Retinal pigment epithelial cell (primary cell): ENCODE measurements around the gene MBD5.

Experiments used
- DNase-seq: peaks from one replicate; pipeline ENCODE4 v3.0.0-alpha.2; 2010; ENCODE audit warnings: low read depth
- H3K4me3 ChIP-seq: 2 replicates; pipeline ENCODE4 v1.5.1; 2011; ENCODE audit warnings: mild to moderate bottlenecking, low read length, control low read depth, moderate library complexity
- CTCF ChIP-seq: conservative IDR thresholded peaks from 2 replicates; pipeline ENCODE4 v1.5.1; 2011; ENCODE audit warnings: low read depth, low read length, control low read depth, inconsistent platforms

MBD5 gene

GRCh38 chr2:148136441-148136840, 115.5 kb downstream of the MBD5 start:
- no peak overlapping the region for H3K4me3 ChIP-seq
- no peak for DNase-seq
- TF ChIP-seq CTCF: no peak

GRCh38 chr2:148161909-148162435, 141.1 kb downstream of the MBD5 start:
- no peak for TF ChIP-seq CTCF
- no peak for DNase-seq
- no peak overlapping the region for H3K4me3 ChIP-seq

DNA sequence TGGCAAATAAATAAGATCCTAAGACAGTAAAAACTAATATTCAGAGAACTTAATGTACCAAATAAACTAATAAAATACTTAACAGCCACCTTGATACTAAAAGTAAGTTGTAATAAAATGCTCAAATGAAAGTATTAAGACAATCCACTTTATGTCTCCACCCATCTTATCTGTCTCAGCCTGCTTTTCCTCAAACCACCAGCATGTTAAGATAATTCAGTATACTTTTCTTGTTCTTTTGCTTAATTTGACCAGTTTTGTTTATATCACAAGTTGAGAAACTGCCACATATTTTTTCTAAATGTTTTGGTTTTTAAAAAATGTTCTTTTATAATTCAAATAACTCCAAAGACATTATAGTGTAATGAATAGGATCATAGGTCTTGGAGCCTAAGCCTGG, 142.0 kb downstream of the MBD5 start:
- DNase-seq: no peak
- no peak overlapping the region for H3K4me3 ChIP-seq
- no peak for TF ChIP-seq CTCF

- H3K4me3 ChIP-seq: no peak overlapping the region
- TF ChIP-seq CTCF: no peak
Measured at GRCh38 chr2:148165975-148166374, 145.1 kb downstream of the MBD5 start.

DNA sequence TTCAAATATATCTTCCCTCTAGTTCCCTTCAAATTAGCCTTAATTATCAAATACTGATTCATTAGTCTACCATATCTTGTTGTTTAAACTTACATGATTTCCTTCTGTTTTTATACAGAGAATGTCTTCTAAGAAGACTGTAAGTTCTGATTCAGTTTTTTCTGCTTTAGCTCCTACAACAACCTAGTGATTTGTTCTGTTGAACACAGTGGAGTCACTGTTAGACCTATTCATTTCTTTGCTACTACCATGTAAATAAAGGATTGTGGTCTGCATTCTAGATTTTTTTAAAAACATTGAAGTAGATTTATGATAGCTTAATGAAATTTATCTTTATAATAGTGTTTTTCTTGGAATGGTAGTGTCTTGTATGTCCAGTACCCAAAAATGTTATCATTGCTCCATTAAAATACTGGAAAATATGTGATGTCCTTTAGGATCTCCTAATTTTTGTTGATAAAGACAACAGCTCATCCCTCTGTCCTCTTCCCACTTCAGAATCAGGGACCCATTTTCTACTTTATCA, 146.4 kb downstream of the MBD5 start:
- no peak overlapping the region for H3K4me3 ChIP-seq
- TF ChIP-seq CTCF: no peak

More at GRCh38 chr2:148165975-148166374, 145.1 kb downstream of the MBD5 start:
- no peak for DNase-seq

DNA sequence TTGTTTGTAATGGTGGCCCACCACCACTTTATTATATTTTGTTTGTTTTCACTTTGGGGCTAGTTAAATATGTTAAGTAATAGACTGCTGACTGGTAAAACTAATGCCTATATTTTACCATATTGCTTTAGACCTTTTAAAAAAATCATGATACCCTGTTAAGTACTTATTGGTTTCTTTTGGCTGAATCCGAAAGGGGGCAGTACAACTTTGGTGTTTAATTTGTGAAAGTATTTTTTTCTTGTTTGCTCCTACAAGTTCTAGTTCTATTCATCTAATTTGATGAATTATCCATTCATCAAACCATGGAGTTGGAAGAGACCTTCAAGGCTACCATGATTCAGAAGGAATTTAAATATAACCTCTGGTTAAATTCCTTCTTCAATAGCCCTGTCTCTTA, 147.0 kb downstream of the MBD5 start:
- DNase-seq: no peak
- H3K4me3 ChIP-seq: no peak overlapping the region
- no peak for TF ChIP-seq CTCF

More for the DNA sequence above, 146.4 kb downstream of the MBD5 start:
- DNase-seq: no peak

DNA sequence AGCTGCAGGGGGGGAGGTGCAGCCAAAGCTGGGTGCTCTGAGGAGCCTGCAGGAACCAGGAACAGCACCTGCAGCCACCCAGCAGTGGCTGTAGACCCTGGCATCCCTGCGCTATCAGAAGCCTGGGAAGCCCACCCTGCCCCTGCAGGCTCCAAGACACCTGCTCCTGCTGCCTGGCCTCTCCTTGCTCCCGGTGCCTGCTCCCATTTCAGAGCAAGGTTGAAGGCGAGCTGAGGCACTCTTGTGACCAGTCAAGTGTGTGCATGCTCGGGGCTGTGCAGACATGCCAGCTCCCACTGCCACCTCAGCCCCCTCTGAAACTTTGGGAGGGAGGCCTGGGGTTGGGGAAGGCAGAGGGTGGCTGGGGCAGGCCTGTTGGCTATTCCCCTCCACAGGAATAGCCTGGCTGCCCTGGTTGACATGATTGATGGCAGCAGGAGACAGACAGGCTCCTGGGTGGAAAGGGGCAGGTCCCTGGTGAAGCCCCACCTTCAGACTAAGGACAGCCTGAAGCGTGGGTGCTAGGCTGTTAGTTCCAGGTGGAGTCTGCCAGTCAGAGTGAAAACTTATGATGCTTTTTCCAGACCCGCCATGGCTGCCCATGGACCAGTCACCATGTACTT, 151.4 kb downstream of the MBD5 start:
- TF ChIP-seq CTCF: no peak
- H3K4me3 ChIP-seq: no peak overlapping the region
- DNase-seq: no peak
